ENCODE measurements around the gene PTPRN2.

Gene PTPRN2

GRCh38 chr7:158167373-158167772 lies 420.2 kb downstream of the PTPRN2 start:
- no peak for TF ChIP-seq GATA3 (IDR thresholded peaks at IDR 0.05; ENCODE audit: low read depth, low read length)
- no peak for TF ChIP-seq GATA2 (IDR thresholded peaks at IDR 0.05; ENCODE audit: low read depth, low read length)

GRCh38 chr7:158166386-158167340 lies 421.0 kb downstream of the PTPRN2 start:
- TF ChIP-seq GATA2 (IDR thresholded peaks at IDR 0.05; ENCODE audit: low read depth, low read length) (no peak), GATA3 (IDR thresholded peaks at IDR 0.05; ENCODE audit: low read depth, low read length) (no peak)

- TF ChIP-seq GATA2 (IDR thresholded peaks at IDR 0.05; ENCODE audit: low read depth, low read length) (no peak), GATA3 (IDR thresholded peaks at IDR 0.05; ENCODE audit: low read depth, low read length) (no peak)
Observed at GRCh38 chr7:158165711-158166110, 421.9 kb downstream of the PTPRN2 start.

- TF ChIP-seq GATA3 (IDR thresholded peaks at IDR 0.05; ENCODE audit: low read depth, low read length) (no peak), GATA2 (IDR thresholded peaks at IDR 0.05; ENCODE audit: low read depth, low read length) (no peak)
Observed at GRCh38 chr7:158164101-158165095, 423.2 kb downstream of the PTPRN2 start.

- TF ChIP-seq GATA3 (IDR thresholded peaks at IDR 0.05; ENCODE audit: low read depth, low read length): no peak
- TF ChIP-seq GATA2 (IDR thresholded peaks at IDR 0.05; ENCODE audit: low read depth, low read length): no peak
Observed at GRCh38 chr7:158161194-158161593, 426.4 kb downstream of the PTPRN2 start.

- TF ChIP-seq GATA3 (IDR thresholded peaks at IDR 0.05; ENCODE audit: low read depth, low read length) (no peak), GATA2 (IDR thresholded peaks at IDR 0.05; ENCODE audit: low read depth, low read length) (no peak)
Observed at GRCh38 chr7:158160199-158160598, 427.4 kb downstream of the PTPRN2 start.

- TF ChIP-seq GATA2 (IDR thresholded peaks at IDR 0.05; ENCODE audit: low read depth, low read length): no peak
- no peak for TF ChIP-seq GATA3 (IDR thresholded peaks at IDR 0.05; ENCODE audit: low read depth, low read length)
Observed at GRCh38 chr7:158157460-158157859, 430.2 kb downstream of the PTPRN2 start.

GRCh38 chr7:158150234-158150633 lies 437.4 kb downstream of the PTPRN2 start:
- TF ChIP-seq GATA3 (IDR thresholded peaks at IDR 0.05; ENCODE audit: low read depth, low read length) (no peak), GATA2 (IDR thresholded peaks at IDR 0.05; ENCODE audit: low read depth, low read length) (no peak)

GRCh38 chr7:158145370-158145769 lies 442.3 kb downstream of the PTPRN2 start:
- TF ChIP-seq GATA3 (IDR thresholded peaks at IDR 0.05; ENCODE audit: low read depth, low read length): no peak
- no peak for TF ChIP-seq GATA2 (IDR thresholded peaks at IDR 0.05; ENCODE audit: low read depth, low read length)

DNA sequence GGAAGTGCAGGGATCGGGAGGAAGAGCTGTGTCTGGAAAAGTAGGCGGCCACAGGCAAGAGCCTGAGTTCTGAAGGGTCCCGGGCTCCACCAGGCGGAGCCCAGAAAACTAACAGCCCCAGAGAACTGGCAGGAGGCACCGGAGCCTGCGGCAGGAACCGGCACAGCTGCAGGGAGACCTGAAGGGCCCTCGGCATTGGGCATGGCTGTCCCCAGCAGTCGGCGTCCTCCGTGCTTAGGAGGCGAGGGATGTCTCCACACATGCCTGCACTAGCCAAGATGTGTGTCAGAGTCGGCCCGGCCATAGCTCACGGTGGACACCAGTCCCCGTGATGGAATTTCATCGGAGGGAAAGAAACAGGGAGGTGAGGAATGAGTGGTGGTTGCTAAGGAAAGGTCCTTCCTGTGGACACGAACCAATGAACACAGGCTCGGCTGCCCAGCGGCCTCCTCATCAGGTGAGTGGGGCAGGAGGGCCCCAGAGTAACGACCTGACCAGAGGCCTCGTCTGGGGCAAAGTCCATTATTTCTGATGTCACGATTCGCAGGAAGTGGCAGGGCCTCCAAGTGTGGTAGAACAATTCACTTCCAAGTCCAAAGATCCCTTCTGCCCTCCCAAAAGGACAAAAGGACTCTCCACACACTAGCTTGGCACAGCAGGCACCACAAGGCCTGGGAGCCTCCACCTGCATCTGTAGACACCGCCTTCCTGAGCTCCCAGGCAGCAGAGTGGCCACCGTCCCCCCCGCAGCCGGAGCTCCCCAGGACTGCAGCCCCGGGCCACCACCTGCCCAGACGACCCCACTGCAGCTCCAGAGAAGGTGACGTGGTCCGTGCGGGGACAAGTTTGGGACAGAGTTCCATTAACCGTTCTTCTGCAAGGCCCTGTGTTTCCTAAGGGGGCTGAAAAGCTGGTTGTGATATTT lies 444.2 kb downstream of the PTPRN2 start:
- TF ChIP-seq GATA2 (IDR thresholded peaks at IDR 0.05; ENCODE audit: low read depth, low read length) (no peak), GATA3 (IDR thresholded peaks at IDR 0.05; ENCODE audit: low read depth, low read length) (no peak)

DNA sequence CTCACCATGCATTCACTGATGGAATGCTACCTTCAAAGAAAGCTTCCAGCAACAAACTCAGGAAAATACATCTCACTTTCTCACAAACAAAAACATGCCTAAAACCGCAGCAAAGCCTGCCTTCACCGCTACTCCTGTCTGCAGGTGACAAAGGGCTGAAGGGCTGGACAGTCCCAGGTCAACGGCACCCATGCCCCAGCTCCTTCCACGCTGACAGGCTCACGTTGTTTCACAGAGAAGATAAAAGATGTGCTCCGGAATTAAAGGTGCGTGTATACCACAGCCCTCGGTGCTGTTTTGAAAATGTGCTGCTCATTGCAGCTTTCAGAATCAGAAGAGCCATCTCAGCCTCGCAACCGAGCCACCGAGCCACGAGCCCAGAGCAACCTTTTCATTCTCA lies 445.0 kb downstream of the PTPRN2 start:
- TF ChIP-seq GATA2 (IDR thresholded peaks at IDR 0.05; ENCODE audit: low read depth, low read length): no peak
- no peak for TF ChIP-seq GATA3 (IDR thresholded peaks at IDR 0.05; ENCODE audit: low read depth, low read length)

DNA sequence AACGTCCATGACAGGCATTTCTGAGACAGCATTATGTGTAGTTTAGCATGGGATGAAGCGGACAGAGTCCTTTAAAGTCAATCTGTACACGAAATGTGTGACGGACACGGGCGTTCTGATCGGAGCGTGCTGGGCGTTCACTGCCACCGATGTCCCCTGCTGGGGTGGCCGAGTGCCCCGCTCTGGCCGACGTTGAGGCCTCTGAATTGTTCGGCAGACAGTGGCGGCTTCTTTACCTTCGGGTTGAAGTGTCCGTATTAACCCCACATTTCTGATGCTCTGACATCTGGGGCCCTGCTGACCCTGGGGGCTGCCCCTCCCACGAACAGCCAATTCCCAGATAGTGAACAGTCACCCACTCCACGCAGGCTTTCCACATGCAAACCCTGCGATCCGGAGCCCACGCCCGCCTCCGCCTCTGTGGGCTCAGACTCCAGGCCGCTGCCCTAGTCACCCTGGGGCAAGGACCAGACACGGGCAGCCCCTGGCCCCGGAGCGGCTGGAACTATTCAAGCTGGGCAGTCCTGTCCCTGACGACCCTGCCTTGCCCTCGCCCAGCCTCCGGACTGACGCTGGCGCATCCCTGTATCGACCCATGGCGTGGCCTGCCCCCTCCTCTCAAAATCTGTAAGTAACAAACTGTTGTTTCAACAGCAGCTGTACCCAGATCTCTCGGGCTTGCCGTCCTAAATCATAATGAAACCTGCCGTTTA lies 445.7 kb downstream of the PTPRN2 start:
- TF ChIP-seq GATA3 (IDR thresholded peaks at IDR 0.05; ENCODE audit: low read depth, low read length) (no peak), GATA2 (IDR thresholded peaks at IDR 0.05; ENCODE audit: low read depth, low read length) (no peak)

DNA sequence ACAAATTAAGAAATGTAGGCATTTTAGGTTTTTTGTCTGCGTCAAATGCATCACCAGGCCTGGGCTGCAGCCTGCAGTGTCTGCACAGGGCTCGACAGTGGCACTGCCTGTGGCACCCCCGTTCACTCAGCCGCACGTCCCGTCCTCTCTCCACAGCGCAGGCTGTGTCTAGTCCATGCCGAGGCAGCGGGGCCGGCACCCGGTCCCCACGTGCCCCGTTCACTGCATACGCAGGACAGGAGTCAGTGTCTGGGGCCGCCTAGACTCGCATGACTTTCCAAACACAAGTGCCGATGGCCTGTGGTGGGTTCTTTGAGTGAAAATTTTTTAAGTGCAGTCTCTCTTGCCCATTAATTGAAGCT lies 446.4 kb downstream of the PTPRN2 start:
- TF ChIP-seq GATA2 (IDR thresholded peaks at IDR 0.05; ENCODE audit: low read depth, low read length): no peak
- TF ChIP-seq GATA3 (IDR thresholded peaks at IDR 0.05; ENCODE audit: low read depth, low read length): no peak

Measured in SH-SY5Y (cell line).